Left kidney (tissue), 2 donors: ENCODE data around the gene SLC16A5. TPM values are rescaled to one million over a fixed set of nuclear protein-coding genes. Genes with fewer than 3 reads are reported as not detected.
A peak's percentile ranks its signal among the peaks of the same experiment; 100 is the strongest.

ENCODE experiments used
- DNase-seq: peaks from one replicate; pipeline ENCODE4 v3.0.0-alpha.2; 2013
- polyA plus RNA-seq: library from polyadenylated mRNA; unstranded; fragments of 120-200 nt; gene quantifications from one replicate; pipeline ENCODE4 v1.2.1, GENCODE V29; 2013; ENCODE audit not compliant: insufficient read length

The SLC16A5 gene
- polyA plus RNA-seq, 1 donor = 29.5 TPM

DNA sequence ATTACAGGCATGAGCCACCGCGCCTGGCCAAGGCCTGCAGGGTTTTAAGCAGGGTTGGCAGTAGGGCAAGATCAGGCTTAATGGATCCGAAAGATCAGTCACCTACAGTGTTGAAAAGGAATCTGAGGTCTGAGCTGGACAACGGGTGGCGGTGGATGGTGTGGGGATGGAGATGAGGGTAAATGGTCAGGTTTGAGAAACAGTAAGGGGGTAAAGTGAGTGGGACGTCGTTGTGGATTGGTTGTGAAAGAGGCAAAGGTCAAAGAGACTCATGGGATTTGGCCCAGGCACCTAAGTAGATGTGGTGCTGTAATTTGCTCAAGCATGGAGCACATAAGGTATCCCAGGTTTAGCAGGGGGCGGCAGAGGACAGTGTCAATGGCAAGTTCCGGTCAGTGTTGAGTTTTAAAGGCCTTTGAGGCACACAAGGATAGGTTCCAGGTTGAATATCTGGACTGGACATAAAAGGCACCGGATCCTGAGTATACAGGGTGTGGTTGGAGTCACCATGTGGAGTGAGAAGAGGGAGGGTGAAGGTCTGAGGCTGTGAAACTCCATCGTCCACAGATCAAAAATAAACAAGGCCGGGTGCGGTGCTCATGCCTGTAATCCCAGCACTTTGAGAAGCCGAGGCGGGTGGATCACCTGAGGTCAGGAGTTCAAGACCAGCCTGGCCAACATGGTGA is 1.1 kb upstream of the SLC16A5 start:
- DNase-seq = no peak

DNA sequence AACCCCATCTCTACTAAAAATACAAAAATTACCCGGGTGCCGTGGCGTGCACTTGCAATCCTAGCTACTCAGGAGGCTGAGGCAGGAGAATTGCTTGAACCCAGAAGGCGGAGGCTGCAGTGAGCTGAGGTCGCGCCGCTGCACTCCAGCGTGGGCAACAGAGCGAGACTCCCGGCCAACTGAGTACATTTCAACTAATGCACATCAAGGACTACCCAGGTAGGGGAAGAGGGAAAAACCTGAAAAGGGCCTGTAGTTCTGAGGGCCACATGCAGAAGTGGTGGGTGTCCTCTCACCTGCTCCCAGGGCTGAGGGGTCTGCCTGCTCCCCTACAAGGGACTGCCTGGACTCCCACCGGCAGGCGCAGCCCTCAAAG is 584 bp upstream of the SLC16A5 start:
- DNase-seq = no peak

DNA sequence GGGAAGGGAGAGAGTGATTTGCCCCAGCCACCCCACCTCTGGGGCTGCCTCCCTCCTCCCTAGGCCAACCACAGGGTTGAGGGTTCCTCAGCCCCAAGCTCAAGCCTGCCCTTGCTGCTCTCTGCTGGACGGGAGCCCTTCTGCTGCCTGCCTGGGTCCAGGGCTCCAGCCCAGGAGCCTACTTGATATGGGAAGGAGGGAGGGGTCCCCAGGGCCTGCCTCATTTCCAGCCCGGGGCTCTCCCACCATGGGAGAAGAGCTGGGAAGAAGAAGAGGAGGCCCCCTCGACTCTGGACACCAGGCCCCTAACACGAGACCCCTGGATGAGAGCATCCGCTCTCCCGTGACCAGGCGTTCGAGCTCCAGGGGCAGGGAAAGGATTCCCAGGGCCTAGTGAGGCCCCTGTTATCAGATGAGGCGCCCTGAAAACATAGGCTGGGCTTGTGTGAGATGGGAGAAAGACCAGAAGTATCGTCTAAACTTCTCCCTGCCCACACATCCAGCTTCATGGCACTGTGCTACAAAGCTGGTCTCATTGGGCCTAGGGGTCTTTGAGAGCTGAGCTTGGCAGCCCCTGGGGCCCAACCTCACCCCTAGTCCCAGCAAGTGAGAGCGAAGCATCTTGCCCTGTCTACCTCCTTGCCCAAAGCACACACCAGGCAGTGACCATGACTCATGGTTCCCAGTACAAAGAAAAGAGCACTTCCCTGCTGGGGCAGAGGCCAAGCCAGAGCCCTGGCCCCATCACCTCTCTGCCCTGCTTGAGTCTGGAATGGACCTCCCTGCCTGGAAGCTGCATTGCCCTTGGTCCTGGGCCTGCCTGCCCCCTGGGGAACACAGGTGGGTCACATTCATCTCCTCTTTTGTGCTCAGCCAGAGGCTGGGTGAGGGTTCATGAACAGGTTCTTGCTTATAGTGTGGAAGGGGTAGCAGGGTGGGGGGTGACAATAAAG is 987 bp downstream of the SLC16A5 start:
- no peak for DNase-seq

DNA sequence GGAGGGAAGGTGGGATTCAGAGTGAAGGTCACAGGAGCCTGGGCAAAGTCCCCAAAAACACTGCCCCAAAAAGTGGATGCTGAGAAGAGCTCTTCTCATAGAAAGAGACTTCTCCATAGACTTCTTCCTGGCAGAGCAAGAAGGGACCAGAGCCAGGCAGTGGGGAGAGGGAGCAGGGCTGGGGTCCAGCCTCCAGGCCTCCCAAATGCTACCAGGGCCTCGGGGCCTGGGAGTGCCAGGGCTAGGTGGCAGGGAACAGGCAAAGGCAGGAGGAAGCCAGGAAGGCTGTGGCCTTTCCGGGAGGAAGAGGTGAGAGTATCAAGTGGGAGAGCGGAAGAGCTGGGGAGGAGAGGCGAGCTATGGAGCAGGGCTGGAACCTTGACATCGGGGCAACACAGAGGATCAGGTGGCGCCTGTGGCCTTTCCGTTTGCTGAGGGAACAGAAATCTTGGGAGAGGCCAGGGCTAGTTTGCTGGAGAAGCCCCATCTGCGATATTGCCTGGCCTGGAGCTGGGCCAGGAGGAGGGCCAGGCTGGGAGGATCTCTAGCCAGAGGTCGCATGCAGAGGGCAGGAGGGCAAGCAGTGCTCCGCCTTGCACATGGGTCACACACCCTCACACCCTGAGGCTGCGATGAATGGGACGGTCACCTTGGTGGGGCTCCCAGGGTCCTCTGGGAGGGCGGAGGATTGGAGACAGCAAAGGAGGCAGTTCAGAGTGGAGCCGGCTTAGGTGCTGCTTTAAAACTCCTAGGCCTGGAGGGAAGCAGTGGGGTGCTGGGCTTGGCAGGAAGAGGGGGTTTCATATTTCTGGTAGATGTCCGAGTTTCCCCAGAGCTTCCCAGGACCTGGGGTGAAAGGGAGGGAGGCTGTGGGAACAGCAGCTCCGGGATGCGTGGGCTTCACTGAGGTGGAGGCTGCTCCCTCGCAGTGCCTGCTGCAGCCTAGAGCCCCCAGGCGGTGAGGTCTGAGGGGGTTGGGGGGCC is 3.4 kb downstream of the SLC16A5 start:
- DNase-seq = no peak

DNA sequence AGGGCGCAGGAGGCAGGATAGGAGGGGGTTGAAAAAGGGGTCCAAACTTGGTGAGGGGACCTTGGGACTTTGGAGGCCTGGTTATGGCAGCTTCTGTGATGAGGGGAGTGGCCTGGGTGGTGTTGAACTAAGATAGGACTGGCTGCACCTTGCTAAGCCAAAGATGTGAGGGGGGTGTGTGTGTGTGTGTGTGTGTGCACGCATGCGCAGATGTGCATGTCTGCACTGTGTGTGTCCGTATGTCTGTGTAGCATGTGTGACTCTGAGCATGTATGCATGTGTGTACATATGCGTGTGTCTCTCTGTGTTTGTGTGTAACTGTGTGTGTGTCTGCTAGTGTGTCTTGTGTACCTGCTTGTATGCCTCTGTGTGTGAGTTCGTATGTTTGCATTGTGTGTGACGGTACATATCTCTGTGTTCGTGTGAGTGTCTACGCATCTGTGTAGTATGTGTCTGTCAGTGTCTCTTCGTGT is 4.1 kb downstream of the SLC16A5 start:
- no peak for DNase-seq

DNA sequence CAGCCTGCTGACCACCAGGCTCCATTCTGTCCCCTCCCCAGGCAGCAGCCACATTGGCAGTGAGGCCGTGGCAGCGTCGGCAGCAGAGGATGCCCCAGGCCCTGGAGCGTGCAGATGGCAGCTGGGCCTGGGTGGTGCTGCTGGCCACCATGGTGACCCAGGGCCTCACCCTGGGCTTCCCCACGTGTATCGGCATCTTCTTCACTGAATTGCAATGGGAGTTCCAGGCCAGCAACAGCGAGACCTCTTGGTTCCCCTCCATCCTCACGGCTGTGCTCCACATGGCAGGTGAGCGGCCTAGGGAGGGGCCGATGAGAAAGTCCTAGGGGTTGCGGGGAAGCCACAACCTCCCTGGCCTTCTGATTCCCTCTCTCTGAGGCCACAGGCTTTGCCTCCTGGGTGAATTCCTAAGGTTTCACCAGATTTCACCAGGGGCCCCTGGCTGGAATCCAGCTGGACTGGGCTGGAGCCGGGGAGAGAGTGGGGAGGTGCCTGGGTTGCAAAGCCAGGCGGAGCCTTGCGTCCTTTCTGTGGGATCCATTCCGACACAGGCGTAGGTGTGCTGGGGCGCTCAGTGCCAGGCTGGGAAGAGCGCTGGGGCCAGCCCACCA is 5.9 kb downstream of the SLC16A5 start:
- DNase-seq = no peak

DNA sequence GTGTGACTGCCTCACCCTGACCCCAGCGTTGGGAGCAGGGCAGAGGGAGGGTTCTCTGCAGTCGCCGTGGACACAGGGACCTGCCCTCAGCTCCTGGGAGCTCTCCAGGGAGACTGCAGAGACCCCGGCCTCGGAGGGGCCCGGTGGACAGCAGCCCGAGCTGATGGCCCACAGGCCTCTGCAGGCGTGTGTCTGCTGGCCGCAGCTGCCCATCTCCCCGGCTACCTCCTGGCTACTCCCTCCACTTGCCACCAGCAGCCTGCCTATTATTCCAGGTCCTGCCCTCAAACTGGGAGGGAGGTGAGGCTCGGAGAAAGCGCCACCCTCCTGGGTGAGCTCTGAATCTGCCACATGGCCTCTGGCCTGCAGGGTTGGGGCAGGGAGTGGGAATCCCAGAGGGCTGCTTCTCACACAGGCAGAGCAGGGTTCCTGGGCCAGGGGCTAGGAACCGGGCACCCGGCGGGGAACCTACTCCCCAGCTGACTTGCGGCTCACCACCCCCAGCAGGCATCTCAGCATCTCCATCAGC is 7.2 kb downstream of the SLC16A5 start:
- no peak for DNase-seq

DNA sequence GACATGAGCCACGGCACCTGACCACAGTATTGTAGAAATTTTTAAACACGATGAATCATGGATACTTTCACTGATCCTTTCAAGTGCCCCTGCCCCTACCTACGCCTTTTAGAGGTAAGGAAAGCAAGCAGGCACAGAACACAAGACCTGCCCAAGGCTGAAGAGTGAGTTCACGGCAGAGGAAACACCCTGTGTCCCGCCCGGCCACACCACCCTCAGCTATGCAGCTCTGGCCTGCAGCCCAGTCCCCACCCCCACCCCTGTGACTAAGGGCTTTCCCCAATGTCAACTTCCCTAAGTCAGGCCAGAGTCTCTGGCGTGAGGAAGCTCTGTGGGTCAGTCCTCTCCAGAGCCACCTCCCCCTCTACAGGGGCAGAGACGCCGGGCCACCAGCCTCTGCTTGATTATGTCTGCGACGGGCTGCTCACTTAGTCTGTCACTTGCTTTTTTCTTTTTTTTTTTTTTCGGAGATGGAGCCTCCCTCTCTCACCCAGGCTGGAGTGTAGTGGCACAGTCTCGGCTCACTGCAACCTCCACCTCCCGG is 8.4 kb downstream of the SLC16A5 start:
- no peak for DNase-seq

DNA sequence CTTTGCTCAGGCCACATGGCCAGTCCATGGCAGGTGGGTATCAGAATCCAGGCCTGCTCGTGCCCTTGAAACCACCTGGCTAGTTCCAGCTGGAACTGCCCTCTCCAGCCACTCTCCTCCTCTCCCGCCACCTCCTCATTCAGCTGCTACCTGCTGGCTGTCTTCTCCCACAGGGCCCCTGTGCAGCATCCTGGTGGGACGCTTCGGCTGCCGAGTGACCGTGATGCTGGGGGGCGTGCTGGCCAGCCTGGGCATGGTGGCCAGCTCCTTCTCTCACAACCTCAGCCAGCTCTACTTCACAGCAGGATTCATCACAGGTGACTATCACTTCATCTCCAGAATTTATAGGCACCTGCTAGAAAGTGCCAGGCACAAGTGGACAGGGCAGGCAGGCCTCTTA is 10.1 kb downstream of the SLC16A5 start:
- no peak for DNase-seq

DNA sequence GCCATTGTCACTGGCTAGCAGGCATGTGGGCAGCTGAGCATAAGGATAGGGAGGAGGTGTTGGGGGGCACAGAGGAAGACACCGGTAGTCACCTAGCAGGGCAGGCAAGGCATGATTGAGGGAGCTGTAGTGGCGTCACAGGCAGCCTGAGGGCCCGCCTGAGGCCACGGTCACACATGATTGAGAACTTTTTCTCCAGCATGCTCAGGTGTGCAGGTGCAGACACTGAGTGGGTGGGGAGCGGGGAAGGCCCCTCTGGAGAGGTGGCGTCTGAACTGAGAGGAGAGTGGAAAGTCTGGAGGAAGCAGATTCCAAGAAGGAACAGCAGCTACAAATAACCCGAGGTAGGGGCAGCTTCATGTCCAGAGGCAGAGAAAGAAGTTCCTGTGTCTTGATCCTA is 11.1 kb downstream of the SLC16A5 start:
- no peak for DNase-seq

DNA sequence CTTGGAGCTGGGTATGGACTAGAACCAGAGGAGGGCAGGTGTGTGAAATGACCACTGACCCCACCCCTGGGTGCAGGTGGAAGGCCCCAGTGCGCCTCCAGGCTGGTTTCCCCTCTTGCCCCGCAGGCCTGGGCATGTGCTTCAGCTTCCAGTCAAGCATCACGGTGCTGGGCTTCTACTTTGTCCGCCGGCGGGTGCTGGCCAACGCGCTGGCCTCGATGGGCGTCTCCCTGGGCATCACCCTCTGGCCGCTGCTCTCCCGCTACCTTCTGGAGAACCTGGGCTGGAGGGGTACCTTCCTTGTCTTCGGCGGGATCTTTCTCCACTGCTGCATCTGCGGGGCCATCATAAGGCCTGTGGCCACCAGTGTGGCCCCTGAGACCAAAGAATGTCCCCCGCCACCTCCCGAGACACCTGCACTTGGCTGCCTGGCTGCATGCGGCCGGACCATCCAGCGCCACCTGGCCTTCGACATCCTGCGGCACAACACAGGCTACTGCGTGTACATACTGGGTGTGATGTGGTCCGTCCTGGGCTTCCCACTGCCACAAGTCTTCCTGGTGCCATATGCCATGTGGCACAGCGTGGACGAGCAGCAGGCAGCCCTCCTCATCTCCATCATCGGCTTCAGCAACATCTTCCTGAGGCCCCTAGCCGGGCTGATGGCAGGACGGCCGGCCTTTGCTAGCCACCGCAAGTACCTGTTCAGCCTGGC is 12.3 kb downstream of the SLC16A5 start:
- DNase-seq = no peak

DNA sequence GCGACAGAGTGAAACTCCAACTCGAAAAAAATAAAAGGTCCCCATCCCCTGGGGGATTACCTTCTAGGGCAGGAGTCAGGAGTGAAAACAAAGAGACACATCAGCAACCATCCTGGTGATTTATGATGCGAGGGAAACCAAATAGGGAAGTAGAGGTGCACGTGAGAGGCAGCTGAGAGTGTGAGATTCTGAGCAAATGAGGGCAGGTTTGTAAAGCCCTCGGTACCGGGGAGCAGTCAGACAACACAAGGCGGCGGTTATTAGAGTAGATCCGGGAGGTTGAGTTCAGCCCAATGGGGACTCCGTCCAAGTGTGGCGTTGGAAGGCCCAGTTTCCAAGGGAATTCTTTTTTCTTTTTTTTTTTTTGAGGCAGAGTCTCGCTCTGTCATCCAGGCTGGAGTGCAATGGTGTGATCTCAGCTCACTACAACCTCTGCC is 14.6 kb downstream of the SLC16A5 start:
- no peak for DNase-seq

DNA sequence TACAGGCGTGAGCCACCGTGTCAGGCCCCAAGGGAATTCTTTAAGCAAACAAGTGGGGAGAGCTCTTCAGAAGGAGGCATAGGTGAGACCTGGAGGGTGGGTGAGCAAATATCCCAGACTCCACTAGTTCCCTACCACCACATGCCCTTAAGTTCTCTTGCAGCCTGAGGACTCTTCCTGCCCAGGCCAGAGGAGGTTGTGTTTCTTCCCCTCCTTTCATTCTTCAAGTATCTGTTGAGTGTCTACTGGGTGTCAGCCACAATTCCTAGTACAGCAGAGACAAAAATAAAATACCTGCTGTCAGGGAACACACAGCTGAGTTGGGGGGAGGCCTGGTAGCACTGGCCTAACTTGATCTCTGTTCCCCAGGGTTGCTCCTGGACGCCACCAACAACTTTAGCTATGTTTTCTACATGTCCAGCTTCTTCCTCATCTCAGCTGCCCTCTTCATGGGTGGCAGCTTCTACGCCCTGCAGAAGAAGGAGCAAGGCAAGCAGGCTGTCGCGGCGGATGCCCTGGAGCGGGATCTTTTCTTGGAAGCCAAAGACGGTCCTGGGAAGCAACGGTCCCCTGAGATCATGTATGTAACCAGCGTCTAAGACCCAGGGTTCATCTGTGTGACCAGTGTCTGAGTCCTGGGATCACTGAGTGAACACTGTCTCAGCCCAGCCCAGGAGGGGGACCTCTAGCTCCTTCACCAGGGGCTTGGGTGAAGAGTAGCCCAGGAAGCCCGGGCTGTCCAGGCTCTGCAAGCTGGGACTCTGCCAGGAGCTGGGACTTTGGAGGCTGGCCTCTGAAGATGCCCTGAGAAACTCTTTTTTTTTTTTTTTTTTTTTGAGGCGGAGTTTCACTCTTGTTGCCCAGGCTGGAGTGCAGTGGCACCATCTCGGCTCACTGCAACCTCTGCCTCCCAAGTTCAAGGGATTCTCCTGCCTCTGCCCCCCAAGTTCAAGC is 16.1 kb downstream of the SLC16A5 start:
- no peak for DNase-seq

DNA sequence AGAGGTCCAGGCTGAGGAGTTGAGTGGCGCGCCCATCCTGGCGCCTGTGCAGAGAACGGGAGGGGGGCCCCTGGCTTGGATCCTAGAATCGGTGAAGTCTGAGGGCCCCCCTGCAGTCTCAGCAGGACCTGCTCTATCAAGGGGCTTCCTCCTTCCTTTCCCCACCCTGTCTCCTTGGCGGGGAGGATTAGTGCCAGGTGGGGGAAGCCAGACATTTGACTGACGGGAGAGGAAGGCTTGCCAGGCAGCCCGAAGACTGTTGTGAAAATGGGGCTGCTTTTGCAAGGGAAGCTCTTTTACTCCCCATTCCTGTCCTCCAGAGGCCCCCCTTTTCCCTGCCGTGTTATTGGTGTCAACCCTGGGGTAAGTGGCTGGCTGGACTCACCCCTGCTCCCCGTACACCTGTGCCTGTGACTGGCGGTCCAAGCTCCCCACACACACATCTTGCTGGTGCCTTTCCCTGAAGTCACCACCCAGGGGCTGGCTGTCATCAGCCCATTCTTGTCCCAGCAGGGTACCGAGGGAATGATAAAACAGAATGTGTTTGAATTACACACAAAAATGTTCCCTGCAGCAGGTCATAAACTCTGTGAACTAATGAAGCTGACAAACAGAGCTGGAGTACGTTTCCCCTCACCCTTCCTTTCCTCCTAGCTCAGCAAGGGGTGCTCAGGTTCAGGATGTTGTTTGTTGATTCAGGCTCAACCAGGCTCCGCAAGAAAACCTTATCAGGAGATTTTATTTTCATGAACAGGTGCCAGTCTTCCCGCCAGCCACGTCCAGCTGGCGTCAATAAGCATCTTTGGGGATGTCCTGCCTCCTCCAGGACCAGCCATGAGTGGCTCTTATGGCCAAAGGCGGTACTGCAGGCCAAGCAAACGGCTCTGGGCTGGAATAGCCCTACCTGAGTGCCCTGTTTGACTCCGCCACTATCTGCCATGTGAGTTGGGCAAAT is 17.6 kb downstream of the SLC16A5 start:
- no peak for DNase-seq

DNA sequence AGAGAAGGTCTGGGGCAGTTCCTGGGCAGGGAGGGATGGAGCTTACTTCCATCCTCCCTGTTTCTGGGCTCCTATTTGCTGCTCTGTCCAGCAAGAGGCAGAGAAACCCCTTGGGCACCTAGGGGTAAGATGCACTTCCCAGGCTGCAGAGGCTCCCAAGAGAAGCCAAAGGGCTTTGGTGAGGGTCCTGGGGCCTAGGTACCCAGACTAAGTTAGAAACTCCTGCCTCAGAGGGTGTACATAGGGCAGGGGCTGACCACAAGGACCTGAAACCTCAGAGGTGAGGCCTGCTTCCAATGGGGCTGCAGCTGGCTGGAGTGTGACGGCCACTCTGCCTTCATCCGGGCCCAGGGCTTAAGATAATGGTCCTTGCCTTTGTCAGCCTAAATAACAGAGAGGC is 20.4 kb downstream of the SLC16A5 start:
- DNase-seq = no peak

DNA sequence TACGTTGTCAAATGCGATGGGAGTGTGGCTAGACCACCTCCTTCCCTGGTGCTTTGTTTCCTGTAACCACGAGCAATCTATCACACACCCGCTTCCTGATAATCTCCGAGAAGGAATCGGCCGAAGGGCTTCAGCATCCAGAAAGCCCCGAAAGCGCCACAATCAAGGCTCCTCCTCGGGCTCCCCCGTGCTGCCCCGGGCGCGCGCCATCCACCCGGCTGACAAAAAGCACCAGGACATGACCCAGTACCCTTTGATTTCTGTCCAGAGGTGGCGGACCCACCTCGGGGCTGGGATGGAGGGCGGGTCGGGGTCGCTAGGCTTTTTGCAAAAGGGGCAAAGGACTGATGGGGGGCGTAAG is 21.3 kb downstream of the SLC16A5 start:
- no peak for DNase-seq

DNA sequence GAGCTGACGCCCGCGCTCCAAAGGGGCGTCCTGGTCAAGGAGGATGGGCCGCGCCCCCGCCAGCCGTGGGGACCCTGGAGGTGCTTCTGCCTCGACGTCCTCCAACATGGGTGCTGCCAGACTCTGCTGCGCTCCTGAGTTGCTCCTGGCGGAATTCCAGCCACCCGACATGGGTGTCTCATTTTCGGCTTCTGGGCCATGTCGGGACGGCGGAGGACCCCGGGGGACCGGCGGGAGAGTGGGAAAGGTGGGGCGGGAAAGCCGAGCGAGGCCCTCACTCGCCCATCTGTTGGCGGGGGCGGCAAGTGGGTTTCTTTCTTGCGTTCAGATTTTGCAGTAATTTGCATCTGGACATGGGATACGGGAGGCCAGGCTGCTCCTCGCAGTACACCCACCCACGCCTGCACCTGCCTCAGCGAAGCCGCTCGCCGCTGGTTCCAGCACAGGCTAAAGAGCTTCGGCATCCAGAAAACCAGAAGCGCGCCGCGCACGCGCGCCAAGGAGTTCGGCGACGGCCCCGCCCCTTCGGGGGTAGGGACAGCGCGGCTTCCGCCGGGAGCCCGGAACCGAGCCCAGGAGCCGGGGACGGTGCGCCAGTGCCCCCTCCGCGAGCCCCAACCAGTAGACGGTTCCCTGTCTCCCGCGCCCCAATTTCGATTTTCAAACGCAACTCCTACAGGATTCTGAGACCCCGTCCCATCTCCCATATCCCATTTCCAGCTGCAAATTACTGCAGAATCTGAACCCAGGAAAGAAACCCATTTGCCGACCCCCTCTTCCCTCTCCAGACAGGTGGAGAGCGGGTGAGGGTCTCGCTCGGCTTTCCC is 21.9 kb downstream of the SLC16A5 start, which contains the start of gene ARMC7:
Gene ARMC7 (plus strand): TSS at position 563 of the 827 bp plus-strand sequence. CDS start 320 bp downstream, outside the sequence.
- DNase-seq = peak; percentile 83
